HEK293 (cell line): ENCODE measurements around the gene RIPOR3.

Source experiments
- CTCF ChIA-PET: fragments of 350-600 bp; formaldehyde crosslinking; extraction: SDS; loops from one replicate; lab custom pipeline; 2021; ENCODE audit warnings: antibody characterized with exemption; lab: Yijun Ruan, JAX
- POLR2A ChIA-PET: fragments of 300-600 bp; formaldehyde crosslinking; extraction: SDS; loops from one replicate; lab custom pipeline; 2020; ENCODE audit warnings: antibody characterized with exemption, inconsistent platforms; lab: Yijun Ruan, JAX
- H3K27ac ChIP-seq: fragments of 200-500 bp; sonication (Bioruptor generic); 2 replicates; pipeline ENCODE4 v1.5.1; 2014; ENCODE audit warnings: low read depth, low read length, control low read depth, inconsistent platforms; ENCODE audit errors: extremely low read depth
- H3K36me3 ChIP-seq, 2 experiments: fragments of 200-500 bp in 1 of 2; sonication (Bioruptor generic) in 1 of 2; 1 replicate in 1 of 2; 2 replicates in 1 of 2; pipeline ENCODE4 v1.5.1; 2014 to 2017; ENCODE audit warnings: inconsistent platforms in 2 of 2, low read length in 2 of 2; ENCODE audit not compliant: control insufficient read depth in 2 of 2, insufficient read depth in 1 of 2
- H3K4me1 ChIP-seq: fragments of 200-500 bp; sonication (Bioruptor generic); 2 replicates; pipeline ENCODE4 v1.5.1; 2014; ENCODE audit warnings: mild to moderate bottlenecking, low read length, inconsistent platforms; ENCODE audit not compliant: control insufficient read depth, insufficient read depth
- H3K4me3 ChIP-seq: 2 replicates; pipeline ENCODE4 v1.5.1; 2011; ENCODE audit warnings: low read depth, mild to moderate bottlenecking, control low read depth, low read length, moderate library complexity
- H3K9me3 ChIP-seq: fragments of 200-500 bp; sonication (Bioruptor generic); 2 replicates; pipeline ENCODE4 v1.5.1; 2014; ENCODE audit warnings: low read depth, low read length, inconsistent platforms; ENCODE audit not compliant: control insufficient read depth, insufficient read depth
- FEZF1 ChIP-seq: fragments of 450-650 bp; formaldehyde crosslinking; IDR thresholded peaks from 2 replicates; pipeline ENCODE4 v1.5.1; 2016; ENCODE audit warnings: missing biosample characterization, missing genetic modification characterization
- HOXA7 ChIP-seq: sonication (generic); formaldehyde crosslinking; IDR thresholded peaks from 2 replicates; pipeline ENCODE4 v1.8.1; 2022; ENCODE audit warnings: missing genetic modification reagents, borderline replicate concordance
- MEIS1 ChIP-seq: sonication (generic); formaldehyde crosslinking; IDR thresholded peaks from 2 replicates; pipeline ENCODE4 v1.8.1; 2022; ENCODE audit warnings: missing genetic modification reagents, mild to moderate bottlenecking, borderline replicate concordance
- MYNN ChIP-seq: fragments of 450-650 bp; formaldehyde crosslinking; IDR thresholded peaks from 2 replicates; pipeline ENCODE4 v1.5.1; 2016; ENCODE audit warnings: missing biosample characterization, missing genetic modification characterization, borderline replicate concordance
- RBAK ChIP-seq: fragments of 450-650 bp; formaldehyde crosslinking; IDR thresholded peaks from 2 replicates; pipeline ENCODE4 v1.5.1; 2016; ENCODE audit warnings: missing biosample characterization, missing genetic modification characterization
- SCRT1 ChIP-seq: fragments of 450-650 bp; formaldehyde crosslinking; IDR thresholded peaks from 2 replicates; pipeline ENCODE4 v1.5.1; 2016; ENCODE audit warnings: missing biosample characterization, missing genetic modification characterization, borderline replicate concordance
- SCRT2 ChIP-seq: fragments of 450-650 bp; formaldehyde crosslinking; IDR thresholded peaks from 2 replicates; pipeline ENCODE4 v1.5.1; 2016; ENCODE audit warnings: missing biosample characterization, missing genetic modification characterization
- ZEB2 ChIP-seq: fragments of 450-650 bp; formaldehyde crosslinking; IDR thresholded peaks from 2 replicates; pipeline ENCODE4 v1.5.1; 2016; ENCODE audit warnings: missing biosample characterization, missing genetic modification characterization
- ZFP37 ChIP-seq: fragments of 450-650 bp; formaldehyde crosslinking; IDR thresholded peaks from 2 replicates; pipeline ENCODE4 v1.5.1; 2016; ENCODE audit warnings: missing biosample characterization, missing genetic modification characterization
- ZNF10 ChIP-seq: fragments of 450-650 bp; formaldehyde crosslinking; IDR thresholded peaks from 2 replicates; pipeline ENCODE4 v1.5.1; 2017; ENCODE audit warnings: missing biosample characterization, missing genetic modification characterization
- ZNF138 ChIP-seq: fragments of 450-650 bp; formaldehyde crosslinking; IDR thresholded peaks from 2 replicates; pipeline ENCODE4 v1.5.1; 2016; ENCODE audit warnings: missing biosample characterization, missing genetic modification characterization, borderline replicate concordance
- ZNF157 ChIP-seq: fragments of 450-650 bp; formaldehyde crosslinking; IDR thresholded peaks from 2 replicates; pipeline ENCODE4 v1.5.1; 2016; ENCODE audit warnings: missing biosample characterization, missing genetic modification characterization
- ZNF19 ChIP-seq: fragments of 450-650 bp; formaldehyde crosslinking; IDR thresholded peaks from 2 replicates; pipeline ENCODE4; 2016; ENCODE audit warnings: missing biosample characterization, missing genetic modification characterization, low read depth
- ZNF2 ChIP-seq: fragments of 450-650 bp; formaldehyde crosslinking; IDR thresholded peaks from 2 replicates; pipeline ENCODE4 v1.5.1; 2016; ENCODE audit warnings: missing biosample characterization, missing genetic modification characterization
- ZNF221 ChIP-seq: fragments of 450-650 bp; formaldehyde crosslinking; IDR thresholded peaks from 2 replicates; pipeline ENCODE4 v1.5.1; 2017; ENCODE audit warnings: missing biosample characterization, missing genetic modification characterization, borderline replicate concordance
- ZNF248 ChIP-seq: fragments of 450-650 bp; formaldehyde crosslinking; IDR thresholded peaks from 2 replicates; pipeline ENCODE4 v1.5.1; 2017; ENCODE audit warnings: missing biosample characterization, missing genetic modification characterization
- ZNF426 ChIP-seq: fragments of 450-650 bp; formaldehyde crosslinking; IDR thresholded peaks from 2 replicates; pipeline ENCODE4 v1.5.1; 2017; ENCODE audit warnings: missing biosample characterization, missing genetic modification characterization, mild to moderate bottlenecking, inconsistent platforms, moderate library complexity
- ZNF510 ChIP-seq: fragments of 450-650 bp; formaldehyde crosslinking; IDR thresholded peaks from 2 replicates; pipeline ENCODE4 v1.5.1; 2018; ENCODE audit warnings: mild to moderate bottlenecking, missing genetic modification characterization, missing biosample characterization; ENCODE audit not compliant: insufficient replicate concordance
- ZNF658 ChIP-seq: fragments of 450-650 bp; formaldehyde crosslinking; IDR thresholded peaks from 2 replicates; pipeline ENCODE4; 2016; ENCODE audit warnings: missing biosample characterization, missing genetic modification characterization
- ZNF791 ChIP-seq: fragments of 450-650 bp; formaldehyde crosslinking; IDR thresholded peaks from 2 replicates; pipeline ENCODE4 v1.5.1; 2016; ENCODE audit warnings: missing biosample characterization, missing genetic modification characterization
- ZNF843 ChIP-seq: fragments of 450-650 bp; formaldehyde crosslinking; IDR thresholded peaks from 2 replicates; pipeline ENCODE4 v1.5.1; 2016; ENCODE audit warnings: missing biosample characterization, missing genetic modification characterization
- ZSCAN23 ChIP-seq: fragments of 450-650 bp; formaldehyde crosslinking; IDR thresholded peaks from 2 replicates; pipeline ENCODE4 v1.5.1; 2016; ENCODE audit warnings: missing biosample characterization, missing genetic modification characterization
- TF ChIP-seq, protein P1 (sequence below): fragments of 450-650 bp; formaldehyde crosslinking; conservative IDR thresholded peaks from 2 replicates; pipeline ENCODE4 v1.5.1; 2016; ENCODE audit warnings: low read depth, missing biosample characterization, missing genetic modification characterization
- TF ChIP-seq, protein P2 (sequence below): fragments of 450-650 bp; formaldehyde crosslinking; conservative IDR thresholded peaks from 2 replicates; pipeline ENCODE4 v1.5.1; 2016; ENCODE audit warnings: low read depth, missing biosample characterization, missing genetic modification characterization
- TF ChIP-seq, protein P3 (sequence below): sonication (generic); formaldehyde crosslinking; IDR thresholded peaks from 2 replicates; pipeline ENCODE4 v1.8.1; 2022; ENCODE audit warnings: mild to moderate bottlenecking, moderate library complexity, missing genetic modification reagents
- TF ChIP-seq, protein P4 (sequence below): fragments of 450-650 bp; formaldehyde crosslinking; IDR thresholded peaks from 2 replicates; pipeline ENCODE4 v1.5.1; 2017; ENCODE audit warnings: missing biosample characterization, missing genetic modification characterization

RIPOR3 gene

DNA sequence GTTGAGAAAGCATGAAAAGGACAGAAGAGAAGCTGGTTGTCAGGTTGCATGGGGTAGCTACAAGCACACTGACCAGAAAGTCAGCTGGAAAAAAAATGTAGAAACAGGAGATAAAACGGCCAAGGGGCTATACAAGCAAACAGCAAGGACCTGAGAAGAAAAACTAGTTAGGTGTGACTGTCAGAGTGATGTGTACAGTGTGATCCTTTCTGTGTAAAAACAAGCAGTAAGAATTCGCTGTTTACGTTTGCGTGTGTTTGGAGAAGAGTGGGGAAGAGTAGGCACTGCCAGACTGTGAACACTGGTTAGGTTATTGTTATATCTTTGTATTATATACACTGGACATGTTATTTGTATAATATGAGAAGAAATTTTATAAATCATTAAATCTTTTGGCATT lies 153.1 kb downstream of the RIPOR3 start (continued):
- TF ChIP-seq MYNN (tag by site-specific recombination), result no peak
- no peak for TF ChIP-seq MEIS1
- no peak for TF ChIP-seq ZNF248 (tag by site-specific recombination)
- no peak for TF ChIP-seq ZNF138 (tag by site-specific recombination)
- no peak for TF ChIP-seq HOXA7
- TF ChIP-seq ZNF19 (tag by site-specific recombination), result no peak
- no peak for TF ChIP-seq ZSCAN23 (tag by site-specific recombination)
- TF ChIP-seq, protein P1, sequence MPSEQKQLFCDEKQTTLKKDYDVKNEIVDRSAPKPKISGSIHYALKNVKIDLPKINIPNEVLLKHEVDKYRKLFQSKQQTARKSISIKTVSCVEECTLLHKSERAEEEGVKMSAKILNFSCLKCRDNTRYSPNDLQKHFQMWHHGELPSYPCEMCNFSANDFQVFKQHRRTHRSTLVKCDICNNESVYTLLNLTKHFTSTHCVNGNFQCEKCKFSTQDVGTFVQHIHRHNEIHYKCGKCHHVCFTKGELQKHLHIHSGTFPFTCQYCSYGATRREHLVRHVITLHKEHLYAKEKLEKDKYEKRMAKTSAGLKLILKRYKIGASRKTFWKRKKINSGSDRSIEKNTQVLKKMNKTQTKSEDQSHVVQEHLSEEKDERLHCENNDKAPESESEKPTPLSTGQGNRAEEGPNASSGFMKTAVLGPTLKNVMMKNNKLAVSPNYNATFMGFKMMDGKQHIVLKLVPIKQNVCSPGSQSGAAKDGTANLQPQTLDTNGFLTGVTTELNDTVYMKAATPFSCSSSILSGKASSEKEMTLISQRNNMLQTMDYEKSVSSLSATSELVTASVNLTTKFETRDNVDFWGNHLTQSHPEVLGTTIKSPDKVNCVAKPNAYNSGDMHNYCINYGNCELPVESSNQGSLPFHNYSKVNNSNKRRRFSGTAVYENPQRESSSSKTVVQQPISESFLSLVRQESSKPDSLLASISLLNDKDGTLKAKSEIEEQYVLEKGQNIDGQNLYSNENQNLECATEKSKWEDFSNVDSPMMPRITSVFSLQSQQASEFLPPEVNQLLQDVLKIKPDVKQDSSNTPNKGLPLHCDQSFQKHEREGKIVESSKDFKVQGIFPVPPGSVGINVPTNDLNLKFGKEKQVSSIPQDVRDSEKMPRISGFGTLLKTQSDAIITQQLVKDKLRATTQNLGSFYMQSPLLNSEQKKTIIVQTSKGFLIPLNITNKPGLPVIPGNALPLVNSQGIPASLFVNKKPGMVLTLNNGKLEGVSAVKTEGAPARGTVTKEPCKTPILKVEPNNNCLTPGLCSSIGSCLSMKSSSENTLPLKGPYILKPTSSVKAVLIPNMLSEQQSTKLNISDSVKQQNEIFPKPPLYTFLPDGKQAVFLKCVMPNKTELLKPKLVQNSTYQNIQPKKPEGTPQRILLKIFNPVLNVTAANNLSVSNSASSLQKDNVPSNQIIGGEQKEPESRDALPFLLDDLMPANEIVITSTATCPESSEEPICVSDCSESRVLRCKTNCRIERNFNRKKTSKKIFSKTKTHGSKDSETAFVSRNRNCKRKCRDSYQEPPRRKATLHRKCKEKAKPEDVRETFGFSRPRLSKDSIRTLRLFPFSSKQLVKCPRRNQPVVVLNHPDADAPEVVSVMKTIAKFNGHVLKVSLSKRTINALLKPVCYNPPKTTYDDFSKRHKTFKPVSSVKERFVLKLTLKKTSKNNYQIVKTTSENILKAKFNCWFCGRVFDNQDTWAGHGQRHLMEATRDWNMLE (tag by site-specific recombination), result no peak
- TF ChIP-seq ZNF510 (tag by site-specific recombination), result no peak
- TF ChIP-seq ZNF157 (tag by site-specific recombination), result no peak
- TF ChIP-seq, all 188 proteins: peak for 0

DNA sequence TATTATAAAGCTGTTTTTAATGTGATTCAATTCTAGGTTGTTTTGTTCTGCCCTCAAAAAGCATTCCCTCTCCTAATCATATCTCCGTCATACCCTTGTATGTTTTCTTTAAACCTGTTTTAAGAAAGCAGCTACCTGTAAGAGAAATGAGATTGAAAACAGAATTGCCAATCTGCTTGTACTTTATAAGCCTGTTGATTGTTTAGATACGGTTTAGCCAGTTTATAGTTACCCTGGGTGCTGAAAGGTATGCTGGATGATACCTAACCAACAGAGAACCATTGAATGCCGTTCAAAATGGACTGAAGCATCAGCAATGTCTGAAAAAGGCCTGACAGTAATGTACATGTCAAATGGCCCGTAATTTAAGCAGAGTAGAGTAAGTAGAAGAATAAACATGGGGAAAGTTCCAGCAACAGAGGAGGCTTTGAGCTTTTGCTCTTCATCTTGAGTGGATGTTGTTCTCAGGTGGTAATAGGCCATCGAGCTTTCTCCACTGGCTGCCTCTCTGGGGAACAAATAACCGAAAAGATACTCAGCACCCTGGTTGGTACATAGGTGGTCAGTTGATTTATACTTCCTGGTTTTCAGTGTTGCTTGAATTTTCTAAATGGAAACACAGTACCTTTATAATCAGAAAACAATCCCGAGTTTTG lies 153.7 kb downstream of the RIPOR3 start:
- POLR2A ChIA-PET, result interaction anchor here (1.8 kb wide), 1 partner anchor 28 kb away, joined by 6 read pairs; the partner anchor contains the start of gene PTPN1
- TF ChIP-seq ZEB2 (tag by site-specific recombination) (no peak), ZNF658 (tag by site-specific recombination) (no peak), ZNF791 (no peak), ZNF426 (tag by site-specific recombination) (no peak), ZFP37 (tag by site-specific recombination) (no peak), SCRT2 (peak; percentile 76), SCRT1 (tag by site-specific recombination) (peak; percentile 69; the same call in 1 of the 2 replicates), ZNF2 (tag by site-specific recombination) (no peak), RBAK (tag by site-specific recombination) (no peak), ZNF843 (tag by site-specific recombination) (no peak), FEZF1 (no peak), ZNF10 (no peak), ZNF221 (tag by site-specific recombination) (no peak)
- TF ChIP-seq, protein P2, sequence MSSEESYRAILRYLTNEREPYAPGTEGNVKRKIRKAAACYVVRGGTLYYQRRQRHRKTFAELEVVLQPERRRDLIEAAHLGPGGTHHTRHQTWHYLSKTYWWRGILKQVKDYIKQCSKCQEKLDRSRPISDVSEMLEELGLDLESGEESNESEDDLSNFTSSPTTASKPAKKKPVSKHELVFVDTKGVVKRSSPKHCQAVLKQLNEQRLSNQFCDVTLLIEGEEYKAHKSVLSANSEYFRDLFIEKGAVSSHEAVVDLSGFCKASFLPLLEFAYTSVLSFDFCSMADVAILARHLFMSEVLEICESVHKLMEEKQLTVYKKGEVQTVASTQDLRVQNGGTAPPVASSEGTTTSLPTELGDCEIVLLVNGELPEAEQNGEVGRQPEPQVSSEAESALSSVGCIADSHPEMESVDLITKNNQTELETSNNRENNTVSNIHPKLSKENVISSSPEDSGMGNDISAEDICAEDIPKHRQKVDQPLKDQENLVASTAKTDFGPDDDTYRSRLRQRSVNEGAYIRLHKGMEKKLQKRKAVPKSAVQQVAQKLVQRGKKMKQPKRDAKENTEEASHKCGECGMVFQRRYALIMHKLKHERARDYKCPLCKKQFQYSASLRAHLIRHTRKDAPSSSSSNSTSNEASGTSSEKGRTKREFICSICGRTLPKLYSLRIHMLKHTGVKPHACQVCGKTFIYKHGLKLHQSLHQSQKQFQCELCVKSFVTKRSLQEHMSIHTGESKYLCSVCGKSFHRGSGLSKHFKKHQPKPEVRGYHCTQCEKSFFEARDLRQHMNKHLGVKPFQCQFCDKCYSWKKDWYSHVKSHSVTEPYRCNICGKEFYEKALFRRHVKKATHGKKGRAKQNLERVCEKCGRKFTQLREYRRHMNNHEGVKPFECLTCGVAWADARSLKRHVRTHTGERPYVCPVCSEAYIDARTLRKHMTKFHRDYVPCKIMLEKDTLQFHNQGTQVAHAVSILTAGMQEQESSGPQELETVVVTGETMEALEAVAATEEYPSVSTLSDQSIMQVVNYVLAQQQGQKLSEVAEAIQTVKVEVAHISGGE (tag by site-specific recombination), result no peak
- TF ChIP-seq, protein P3, sequence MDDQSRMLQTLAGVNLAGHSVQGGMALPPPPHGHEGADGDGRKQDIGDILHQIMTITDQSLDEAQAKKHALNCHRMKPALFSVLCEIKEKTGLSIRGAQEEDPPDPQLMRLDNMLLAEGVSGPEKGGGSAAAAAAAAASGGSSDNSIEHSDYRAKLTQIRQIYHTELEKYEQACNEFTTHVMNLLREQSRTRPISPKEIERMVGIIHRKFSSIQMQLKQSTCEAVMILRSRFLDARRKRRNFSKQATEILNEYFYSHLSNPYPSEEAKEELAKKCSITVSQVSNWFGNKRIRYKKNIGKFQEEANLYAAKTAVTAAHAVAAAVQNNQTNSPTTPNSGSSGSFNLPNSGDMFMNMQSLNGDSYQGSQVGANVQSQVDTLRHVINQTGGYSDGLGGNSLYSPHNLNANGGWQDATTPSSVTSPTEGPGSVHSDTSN (CRISPR knock-in tag), result no peak
- TF ChIP-seq, protein P4, sequence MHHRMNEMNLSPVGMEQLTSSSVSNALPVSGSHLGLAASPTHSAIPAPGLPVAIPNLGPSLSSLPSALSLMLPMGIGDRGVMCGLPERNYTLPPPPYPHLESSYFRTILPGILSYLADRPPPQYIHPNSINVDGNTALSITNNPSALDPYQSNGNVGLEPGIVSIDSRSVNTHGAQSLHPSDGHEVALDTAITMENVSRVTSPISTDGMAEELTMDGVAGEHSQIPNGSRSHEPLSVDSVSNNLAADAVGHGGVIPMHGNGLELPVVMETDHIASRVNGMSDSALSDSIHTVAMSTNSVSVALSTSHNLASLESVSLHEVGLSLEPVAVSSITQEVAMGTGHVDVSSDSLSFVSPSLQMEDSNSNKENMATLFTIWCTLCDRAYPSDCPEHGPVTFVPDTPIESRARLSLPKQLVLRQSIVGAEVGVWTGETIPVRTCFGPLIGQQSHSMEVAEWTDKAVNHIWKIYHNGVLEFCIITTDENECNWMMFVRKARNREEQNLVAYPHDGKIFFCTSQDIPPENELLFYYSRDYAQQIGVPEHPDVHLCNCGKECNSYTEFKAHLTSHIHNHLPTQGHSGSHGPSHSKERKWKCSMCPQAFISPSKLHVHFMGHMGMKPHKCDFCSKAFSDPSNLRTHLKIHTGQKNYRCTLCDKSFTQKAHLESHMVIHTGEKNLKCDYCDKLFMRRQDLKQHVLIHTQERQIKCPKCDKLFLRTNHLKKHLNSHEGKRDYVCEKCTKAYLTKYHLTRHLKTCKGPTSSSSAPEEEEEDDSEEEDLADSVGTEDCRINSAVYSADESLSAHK (tag by site-specific recombination), result no peak
- Histone ChIP-seq H3K9me3 (no peaks in the 10 kb centered on the region), H3K27ac (no peak overlapping the region), H3K4me1 (peaks cover 12% of the 10 kb centered on the region), H3K4me3 (no peak overlapping the region), H3K36me3 (no peaks in the 10 kb centered on the region)
- CTCF ChIA-PET, result interaction anchor here (0.8 to 1.3 kb wide), 2 partner anchors 38 to 1152 kb away, joined by 3 to 4 read pairs; no protein-coding TSS in a partner anchor
